ENCODE data around the gene PACSIN1. TPM values are rescaled to one million over a fixed set of nuclear protein-coding genes. Genes with fewer than 3 reads are reported as not detected.

PACSIN1 gene
- total RNA-seq, 4 donors from 2014 or later = 1.2 TPM; not detected in 2

GRCh38 chr6:34436803-34437643, 28.9 kb upstream of the PACSIN1 start:
- TF ChIP-seq POLR2A (IDR thresholded peaks at IDR 0.05) (no peak), EP300 (IDR thresholded peaks at IDR 0.05) (no peak), POLR2AphosphoS5 (IDR thresholded peaks at IDR 0.05) (no peak)
- TF ChIP-seq, protein P1, sequence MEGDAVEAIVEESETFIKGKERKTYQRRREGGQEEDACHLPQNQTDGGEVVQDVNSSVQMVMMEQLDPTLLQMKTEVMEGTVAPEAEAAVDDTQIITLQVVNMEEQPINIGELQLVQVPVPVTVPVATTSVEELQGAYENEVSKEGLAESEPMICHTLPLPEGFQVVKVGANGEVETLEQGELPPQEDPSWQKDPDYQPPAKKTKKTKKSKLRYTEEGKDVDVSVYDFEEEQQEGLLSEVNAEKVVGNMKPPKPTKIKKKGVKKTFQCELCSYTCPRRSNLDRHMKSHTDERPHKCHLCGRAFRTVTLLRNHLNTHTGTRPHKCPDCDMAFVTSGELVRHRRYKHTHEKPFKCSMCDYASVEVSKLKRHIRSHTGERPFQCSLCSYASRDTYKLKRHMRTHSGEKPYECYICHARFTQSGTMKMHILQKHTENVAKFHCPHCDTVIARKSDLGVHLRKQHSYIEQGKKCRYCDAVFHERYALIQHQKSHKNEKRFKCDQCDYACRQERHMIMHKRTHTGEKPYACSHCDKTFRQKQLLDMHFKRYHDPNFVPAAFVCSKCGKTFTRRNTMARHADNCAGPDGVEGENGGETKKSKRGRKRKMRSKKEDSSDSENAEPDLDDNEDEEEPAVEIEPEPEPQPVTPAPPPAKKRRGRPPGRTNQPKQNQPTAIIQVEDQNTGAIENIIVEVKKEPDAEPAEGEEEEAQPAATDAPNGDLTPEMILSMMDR (IDR thresholded peaks at IDR 0.05) = no peak

GRCh38 chr6:34437644-34437970, 28.3 kb upstream of the PACSIN1 start:
- 100% methylated on average over 1 of the region's 1 CpG; no CpG with 5 or more reads in 1 of the 2 donors for WGBS, 2 donors (ENCODE audit: low coverage in 1 of 2)
- no peaks in the 10 kb centered on the region for H3K36me3 ChIP-seq

More at GRCh38 chr6:34436803-34437643, 28.9 kb upstream of the PACSIN1 start:
- H3K9me3 ChIP-seq = no peaks in the 10 kb centered on the region
- H3K4me3 ChIP-seq = no peak overlapping the region
- H3K4me1 ChIP-seq = no peaks in the 10 kb centered on the region
- no peak overlapping the region for H3K27ac ChIP-seq
- H3K36me3 ChIP-seq = no peaks in the 10 kb centered on the region
- no peak for ATAC-seq
- WGBS, 2 donors (ENCODE audit: low coverage in 1 of 2) = 80 to 86% methylated on average over 2 to 7 of the region's 38 CpGs
- H3K27me3 ChIP-seq = no peaks in the 10 kb centered on the region

DNA sequence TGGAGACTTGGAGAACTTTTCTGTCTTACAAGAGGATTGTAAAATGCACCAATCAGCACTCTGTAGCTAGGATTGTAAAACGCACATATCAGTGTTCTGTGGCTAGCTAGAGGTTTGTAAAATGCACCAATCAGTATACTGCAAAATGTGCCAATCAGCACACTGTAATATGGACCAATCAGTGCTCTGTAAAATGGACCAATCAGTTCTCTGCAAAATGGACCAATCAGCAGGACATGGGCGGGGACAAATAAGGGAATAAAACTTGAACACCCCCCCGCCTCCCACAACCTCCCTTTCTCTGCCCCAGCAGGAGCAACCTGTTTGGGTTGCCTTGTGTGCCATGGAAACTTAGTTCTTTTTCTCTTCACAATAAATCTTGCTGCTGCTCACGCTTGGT, 27.2 kb upstream of the PACSIN1 start:
- 71% methylated on average over 3 of the region's 4 CpGs; no CpG with 5 or more reads in 1 of the 2 donors for WGBS, 2 donors (ENCODE audit: low coverage in 1 of 2)
- Histone ChIP-seq H3K4me1 (no peaks in the 10 kb centered on the region), H3K27ac (no peak overlapping the region), H3K27me3 (no peaks in the 10 kb centered on the region), H3K4me3 (no peak overlapping the region), H3K9me3 (no peaks in the 10 kb centered on the region), H3K36me3 (no peaks in the 10 kb centered on the region)
- ATAC-seq = no peak
- TF ChIP-seq POLR2A (IDR thresholded peaks at IDR 0.05) (no peak), POLR2AphosphoS5 (IDR thresholded peaks at IDR 0.05) (no peak), EP300 (IDR thresholded peaks at IDR 0.05) (no peak)
- TF ChIP-seq, protein P1 (IDR thresholded peaks at IDR 0.05) = no peak

More at GRCh38 chr6:34437644-34437970, 28.3 kb upstream of the PACSIN1 start:
- no peaks in the 10 kb centered on the region for H3K4me1 ChIP-seq
- TF ChIP-seq POLR2AphosphoS5 (IDR thresholded peaks at IDR 0.05) (no peak), POLR2A (IDR thresholded peaks at IDR 0.05) (no peak), EP300 (IDR thresholded peaks at IDR 0.05) (no peak)
- TF ChIP-seq, protein P1 (IDR thresholded peaks at IDR 0.05) = no peak
- H3K27ac ChIP-seq = no peak overlapping the region
- no peaks in the 10 kb centered on the region for H3K27me3 ChIP-seq
- H3K9me3 ChIP-seq = no peaks in the 10 kb centered on the region
- no peak for ATAC-seq
- no peak overlapping the region for H3K4me3 ChIP-seq

DNA sequence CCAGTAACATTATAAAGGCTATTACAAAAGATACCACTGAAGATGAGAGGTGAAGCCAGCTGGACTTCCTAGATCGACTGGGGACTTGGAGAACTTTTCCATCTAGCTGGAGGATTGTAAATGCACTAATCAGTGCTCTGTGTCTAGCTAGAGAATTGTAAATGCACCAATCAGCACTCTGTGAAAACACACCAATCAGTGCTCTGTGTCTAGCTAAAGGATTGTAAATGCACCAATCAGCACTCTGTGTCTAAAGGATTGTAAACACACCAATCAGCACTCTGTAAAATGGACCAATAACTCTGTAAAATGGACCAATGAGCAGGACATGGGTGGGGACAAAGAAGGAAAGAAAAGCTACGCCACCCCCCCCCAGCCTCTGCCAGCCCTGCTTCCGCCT, 26.4 kb upstream of the PACSIN1 start:
- H3K27me3 ChIP-seq = no peaks in the 10 kb centered on the region
- no peaks in the 10 kb centered on the region for H3K4me1 ChIP-seq
- no peak for ATAC-seq
- H3K9me3 ChIP-seq = no peaks in the 10 kb centered on the region
- 83% methylated on average over 1 of the region's 3 CpGs; no CpG with 5 or more reads in 1 of the 2 donors for WGBS, 2 donors (ENCODE audit: low coverage in 1 of 2)
- TF ChIP-seq, protein P1 (IDR thresholded peaks at IDR 0.05) = no peak
- H3K27ac ChIP-seq = no peak overlapping the region
- no peaks in the 10 kb centered on the region for H3K36me3 ChIP-seq
- no peak overlapping the region for H3K4me3 ChIP-seq

DNA sequence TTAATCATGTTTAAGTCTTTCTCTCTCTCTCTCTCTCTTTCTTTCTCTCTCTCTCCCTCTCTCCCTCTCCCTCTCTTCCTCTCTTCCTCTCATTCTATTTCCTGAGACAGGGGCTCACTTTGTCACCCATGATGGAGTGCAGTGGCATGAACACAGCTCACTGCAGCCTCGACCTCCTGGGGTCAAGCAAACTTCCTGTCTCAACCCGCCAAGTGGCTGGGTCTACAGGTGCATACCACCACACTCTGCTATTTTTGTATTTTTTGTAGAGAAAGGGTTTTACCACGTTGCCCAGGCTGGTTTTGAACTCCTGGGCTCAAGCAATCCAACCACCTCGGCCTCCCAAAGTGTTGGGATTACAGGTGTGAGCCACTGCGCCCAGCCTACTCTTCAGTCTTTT, 24.4 kb upstream of the PACSIN1 start:
- no peak for ATAC-seq
- Histone ChIP-seq H3K4me3 (no peak overlapping the region), H3K27ac (no peak overlapping the region), H3K9me3 (no peaks in the 10 kb centered on the region), H3K36me3 (no peaks in the 10 kb centered on the region), H3K4me1 (no peaks in the 10 kb centered on the region), H3K27me3 (no peaks in the 10 kb centered on the region)
- WGBS, 2 donors (ENCODE audit: low coverage in 1 of 2) = 57 to 67% methylated on average over 4 to 5 of the region's 5 CpGs
- no peak for TF ChIP-seq POLR2AphosphoS5 (IDR thresholded peaks at IDR 0.05)
- no peak for TF ChIP-seq EP300 (IDR thresholded peaks at IDR 0.05)
- TF ChIP-seq POLR2A (IDR thresholded peaks at IDR 0.05) = no peak
- TF ChIP-seq, protein P1 (IDR thresholded peaks at IDR 0.05) = no peak
